ENCODE measurements around the gene STYK1. TPM values are rescaled to one million over a fixed set of nuclear protein-coding genes. Genes with fewer than 3 reads are reported as not detected.
A peak's percentile ranks its signal among the peaks of the same experiment; 100 is the strongest.
"Not testable (repeated sequence)": the region's sequence is repeated elsewhere in the genome, so short reads cannot be mapped to it uniquely, and the experiment has no call there.

Gene STYK1
- total and polyA plus RNA-seq, 9 of the 15 experiments (the other 6 are each of a cell fraction or from before 2014, with no cell fraction given): 0.31 to 1.8 (median 0.64) TPM

DNA sequence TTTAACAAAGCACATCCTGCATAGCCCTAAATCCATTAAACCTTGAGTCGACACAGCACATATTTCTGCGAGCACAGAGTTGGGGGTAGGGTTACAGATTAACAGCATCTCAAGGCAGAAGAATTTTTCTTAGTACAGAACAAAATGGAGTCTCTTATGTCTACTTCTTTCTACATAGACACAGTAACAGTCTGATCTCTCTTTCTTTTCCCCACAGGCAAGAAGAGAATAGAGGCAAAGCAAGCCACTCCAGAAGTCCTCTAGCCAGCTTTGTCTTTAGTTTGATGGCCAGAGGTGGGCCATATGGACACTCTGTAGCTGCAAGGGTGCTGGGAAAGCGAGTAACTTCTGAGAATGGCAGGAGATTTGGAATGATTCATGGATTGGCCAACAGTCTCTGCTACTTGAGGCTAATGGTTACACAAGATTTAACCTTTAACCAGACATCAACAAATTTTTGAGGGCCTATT lies 101.8 kb downstream of the STYK1 start:
- H3K27me3 ChIP-seq (ENCODE audit: control insufficient read depth in 2 of 2, insufficient read depth in 2 of 2, low read length in 2 of 2); POLR2A ChIA-PET; H3K36me3 ChIP-seq (ENCODE audit: control insufficient read depth, insufficient read depth, low read length); H4K20me1 ChIP-seq (replicated peaks; ENCODE audit: control insufficient read depth, insufficient read depth, low read length); H3K9me1 ChIP-seq (ENCODE audit: control insufficient read depth, insufficient read depth, low read length); H3K4me1 ChIP-seq (replicated peaks in 1 of 2; ENCODE audit: control insufficient read depth in 2 of 2, insufficient read depth in 2 of 2, low read length in 2 of 2); H3K9ac ChIP-seq (ENCODE audit: insufficient read depth in 1 of 2, low read depth in 2 of 2, low read length in 2 of 2); DNase-seq (ENCODE audit: extremely low read depth in 1 of 4, low spot score in 3 of 4); H3K27ac ChIP-seq (ENCODE audit: extremely low read depth, low read depth, low read length); BruUV-seq (replicated peaks); FAIRE-seq; H3K79me2 ChIP-seq (ENCODE audit: control insufficient read depth, insufficient read depth, low read length); CTCF ChIA-PET (ENCODE audit: low intra/inter-chr PET ratio); H3K4me2 ChIP-seq (ENCODE audit: insufficient read depth, low read length); ATAC-seq; in situ Hi-C loops (cut with MboI); H3K4me3 ChIP-seq; intact Hi-C loops (cut with micrococcal nuclease); H3K9me3 ChIP-seq (replicated peaks; ENCODE audit: control insufficient read depth, insufficient read depth, low read depth, low read length): not testable (repeated sequence)
- WGBS (ENCODE audit: insufficient coverage, low coverage, missing lambda C conversion rate): 0% methylated on average over 2 of the region's 3 CpGs
- H2AFZ ChIP-seq (ENCODE audit: low read depth, low read length): 0 out of 2 replicates have a peak overlapping the region, but pooled peaks have one; percentile 51

DNA sequence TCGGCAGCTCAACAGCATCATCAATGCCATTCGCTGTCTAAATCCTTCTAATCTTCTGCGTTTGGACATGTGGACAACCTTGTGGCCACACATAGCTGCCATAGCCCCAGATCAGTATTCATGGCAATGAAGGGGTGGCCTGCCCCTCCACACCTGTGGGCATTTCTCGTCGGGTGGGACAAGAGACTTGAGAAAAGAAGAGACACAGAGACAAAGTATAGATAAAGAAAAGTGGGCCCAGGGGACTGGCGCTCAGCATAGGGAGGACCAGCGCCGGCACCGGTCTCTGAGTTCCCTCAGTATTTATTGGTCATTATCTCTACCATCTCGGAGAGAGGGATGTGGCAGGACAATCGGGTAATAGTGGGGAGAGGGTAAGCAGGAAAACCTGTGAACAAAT lies 102.7 kb downstream of the STYK1 start:
- no peaks in the 10 kb centered on the region for H3K27me3 ChIP-seq (ENCODE audit: control insufficient read depth in 2 of 2, insufficient read depth in 2 of 2, low read length in 2 of 2)
- no peaks in the 10 kb centered on the region for H4K20me1 ChIP-seq (replicated peaks; ENCODE audit: control insufficient read depth, insufficient read depth, low read length)
- no peaks in the 10 kb centered on the region for H3K9me3 ChIP-seq (replicated peaks; ENCODE audit: control insufficient read depth, insufficient read depth, low read depth, low read length)
- no peak for FAIRE-seq
- intact Hi-C loops (cut with micrococcal nuclease) (no loop called here), in situ Hi-C loops (cut with MboI) (no loop called here)
- WGBS (ENCODE audit: insufficient coverage, low coverage, missing lambda C conversion rate): 26% methylated on average over 10 of the region's 11 CpGs
- ChIA-PET POLR2A (no interaction called here), CTCF (ENCODE audit: low intra/inter-chr PET ratio) (no interaction called here)
- no peak overlapping the region for H3K27ac ChIP-seq (ENCODE audit: extremely low read depth, low read depth, low read length)
- H3K4me1 ChIP-seq (replicated peaks in 1 of 2; ENCODE audit: control insufficient read depth in 2 of 2, insufficient read depth in 2 of 2, low read length in 2 of 2): no peaks in the 10 kb centered on the region
- H3K79me2 ChIP-seq (ENCODE audit: control insufficient read depth, insufficient read depth, low read length): no peaks in the 10 kb centered on the region
- H2AFZ ChIP-seq (ENCODE audit: low read depth, low read length): no peak overlapping the region
- TF ChIP-seq TAF15 (IDR thresholded peaks at IDR 0.05; ENCODE audit: low read depth, low read length) (no peak), CHD1 (IDR thresholded peaks at IDR 0.05; ENCODE audit: low read length) (no peak), PHB2 (IDR thresholded peaks at IDR 0.05; ENCODE audit: low read depth) (no peak), SP2 (IDR thresholded peaks at IDR 0.05; ENCODE audit: extremely low read depth, low read depth, low read length, poor library complexity, severe bottlenecking) (no peak), CBFA2T2 (conservative IDR thresholded peaks at IDR 0.05) (no peak), ZNF23 (CRISPR knock-in tag; IDR thresholded peaks at IDR 0.05) (no peak), ELF1 (tag; IDR thresholded peaks at IDR 0.05) (no peak), PHF20 (IDR thresholded peaks at IDR 0.05; ENCODE audit: partially characterized antibody) (no peak), BHLHE40 (IDR thresholded peaks at IDR 0.05; ENCODE audit: low read length) (no peak), TEAD2 (tag; IDR thresholded peaks at IDR 0.05) (no peak), SIN3A (IDR thresholded peaks at IDR 0.05; ENCODE audit: borderline replicate concordance in 2 of 2, control insufficient read depth in 1 of 2, low read depth in 2 of 2, low read length in 2 of 2) (no peak), RFX7 (CRISPR knock-in tag; IDR thresholded peaks at IDR 0.05) (no peak)
- TF ChIP-seq, protein P1, sequence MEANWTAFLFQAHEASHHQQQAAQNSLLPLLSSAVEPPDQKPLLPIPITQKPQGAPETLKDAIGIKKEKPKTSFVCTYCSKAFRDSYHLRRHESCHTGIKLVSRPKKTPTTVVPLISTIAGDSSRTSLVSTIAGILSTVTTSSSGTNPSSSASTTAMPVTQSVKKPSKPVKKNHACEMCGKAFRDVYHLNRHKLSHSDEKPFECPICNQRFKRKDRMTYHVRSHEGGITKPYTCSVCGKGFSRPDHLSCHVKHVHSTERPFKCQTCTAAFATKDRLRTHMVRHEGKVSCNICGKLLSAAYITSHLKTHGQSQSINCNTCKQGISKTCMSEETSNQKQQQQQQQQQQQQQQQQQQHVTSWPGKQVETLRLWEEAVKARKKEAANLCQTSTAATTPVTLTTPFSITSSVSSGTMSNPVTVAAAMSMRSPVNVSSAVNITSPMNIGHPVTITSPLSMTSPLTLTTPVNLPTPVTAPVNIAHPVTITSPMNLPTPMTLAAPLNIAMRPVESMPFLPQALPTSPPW (CRISPR knock-in tag; IDR thresholded peaks at IDR 0.05): no peak
- DNase-seq (ENCODE audit: extremely low read depth in 1 of 4, low spot score in 3 of 4): no peak
- H3K9ac ChIP-seq (ENCODE audit: insufficient read depth in 1 of 2, low read depth in 2 of 2, low read length in 2 of 2): no peak overlapping the region
- no peak overlapping the region for H3K4me2 ChIP-seq (ENCODE audit: insufficient read depth, low read length)
- H3K4me3 ChIP-seq: no peak overlapping the region
- BruUV-seq (replicated peaks): no TSS peak
- H3K36me3 ChIP-seq (ENCODE audit: control insufficient read depth, insufficient read depth, low read length): no peaks in the 10 kb centered on the region
- no peaks in the 10 kb centered on the region for H3K9me1 ChIP-seq (ENCODE audit: control insufficient read depth, insufficient read depth, low read length)
- no peak for ATAC-seq

Measured in K562 (cell line).